COLO668 (cell line): ENCODE measurements around the gene TMEM11.

Source experiments
- DNase-seq: peaks from one replicate; lab custom pipeline; 2025; ENCODE audit not compliant: unreplicated experiment; lab: John Stamatoyannopoulos, UW

Gene TMEM11

GRCh38 chr17:21186399-21187187 lies 27.4 kb downstream of the TMEM11 start:
- no peak for DNase-seq

- no peak for DNase-seq
These were observed 28.9 kb downstream of the TMEM11 start for GRCh38 chr17:21185061-21185460.

GRCh38 chr17:21184570-21184969 lies 29.4 kb downstream of the TMEM11 start:
- DNase-seq = no peak

GRCh38 chr17:21183468-21183867 lies 30.5 kb downstream of the TMEM11 start:
- DNase-seq = no peak

GRCh38 chr17:21177854-21178600 lies 35.9 kb downstream of the TMEM11 start:
- DNase-seq = no peak

GRCh38 chr17:21177401-21177800 lies 36.6 kb downstream of the TMEM11 start:
- DNase-seq = no peak

- no peak for DNase-seq
These were observed 37.1 kb downstream of the TMEM11 start for GRCh38 chr17:21176773-21177395.

- no peak for DNase-seq
These were observed 39.2 kb downstream of the TMEM11 start for GRCh38 chr17:21174713-21175112.

GRCh38 chr17:21174186-21174585 lies 39.8 kb downstream of the TMEM11 start:
- DNase-seq = no peak

GRCh38 chr17:21173543-21173942 lies 40.4 kb downstream of the TMEM11 start:
- no peak for DNase-seq

- DNase-seq = no peak
These were observed 41.1 kb downstream of the TMEM11 start for GRCh38 chr17:21172846-21173245.

GRCh38 chr17:21171970-21172510 lies 41.9 kb downstream of the TMEM11 start:
- no peak for DNase-seq

GRCh38 chr17:21171309-21171922 lies 42.5 kb downstream of the TMEM11 start:
- DNase-seq = no peak

GRCh38 chr17:21170809-21171208 lies 43.2 kb downstream of the TMEM11 start:
- no peak for DNase-seq

- no peak for DNase-seq
These were observed 44.5 kb downstream of the TMEM11 start for GRCh38 chr17:21169496-21169895.

- DNase-seq = no peak
These were observed 45.5 kb downstream of the TMEM11 start for GRCh38 chr17:21168555-21168865.

GRCh38 chr17:21167303-21167702 lies 46.7 kb downstream of the TMEM11 start:
- DNase-seq = no peak

- no peak for DNase-seq
These were observed 47.3 kb downstream of the TMEM11 start for GRCh38 chr17:21166595-21167210.

- no peak for DNase-seq
These were observed 47.9 kb downstream of the TMEM11 start for GRCh38 chr17:21165922-21166594.

- DNase-seq = no peak
These were observed 49.3 kb downstream of the TMEM11 start for GRCh38 chr17:21164620-21165019.
